Inflammatory macrophage treated with lipopolysaccharide for 1 hour (primary cell): ENCODE measurements around the gene RAB44.

ENCODE experiments used
- DNase-seq, 2 donors: peaks; one replicate each; pipeline ENCODE4 v3.0.0-alpha.2; 2020 to 2022

Gene RAB44

GRCh38 chr6:36668591-36668990, 29.0 kb upstream of the RAB44 start:
- DNase-seq = peak in 1 of 2 donors; percentile 42

- no peak for DNase-seq
These were observed 28.6 kb upstream of the RAB44 start for GRCh38 chr6:36669002-36669401.

- no peak for DNase-seq
These were observed 27.4 kb upstream of the RAB44 start for GRCh38 chr6:36670271-36670670.

DNA sequence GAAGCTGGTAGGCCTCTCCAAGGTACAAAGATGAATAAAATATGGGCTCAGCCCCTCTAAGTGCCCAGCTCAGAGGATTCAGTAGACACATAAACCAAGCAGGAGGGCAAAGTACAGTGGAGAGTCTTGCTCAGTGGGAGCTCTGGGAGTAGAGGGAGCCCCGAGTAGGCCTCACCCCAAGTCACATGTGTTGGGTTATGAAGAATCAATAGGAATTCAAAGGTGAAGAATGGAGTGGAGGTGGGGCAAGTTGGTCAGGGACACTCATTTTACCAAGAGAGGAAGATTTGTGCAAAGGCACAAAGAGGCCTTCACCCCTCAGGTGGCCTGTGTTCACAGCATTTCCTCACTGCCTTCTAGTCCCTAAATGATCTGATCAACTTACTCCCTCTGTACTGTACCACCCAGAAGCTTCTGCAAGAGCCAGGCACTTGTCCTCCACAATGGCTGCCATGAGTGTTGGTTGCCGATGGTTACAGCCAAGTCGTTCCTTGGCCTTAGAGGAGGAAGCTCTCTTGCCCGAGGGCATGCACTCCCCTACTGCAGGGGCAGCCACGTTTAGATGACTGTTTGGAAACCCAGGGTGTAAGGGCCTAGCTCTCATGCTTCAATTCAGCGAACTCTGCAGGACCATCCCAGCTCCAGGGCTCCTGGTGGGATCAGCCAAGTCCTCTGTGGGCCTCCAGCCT, 25.8 kb upstream of the RAB44 start:
- no peak for DNase-seq

GRCh38 chr6:36673882-36674281, 23.7 kb upstream of the RAB44 start:
- no peak for DNase-seq

GRCh38 chr6:36674942-36675341, 22.7 kb upstream of the RAB44 start:
- DNase-seq = no peak

- peak; percentile 52 to 66 for DNase-seq
These were observed 21.2 kb upstream of the RAB44 start for GRCh38 chr6:36676141-36677058.

DNA sequence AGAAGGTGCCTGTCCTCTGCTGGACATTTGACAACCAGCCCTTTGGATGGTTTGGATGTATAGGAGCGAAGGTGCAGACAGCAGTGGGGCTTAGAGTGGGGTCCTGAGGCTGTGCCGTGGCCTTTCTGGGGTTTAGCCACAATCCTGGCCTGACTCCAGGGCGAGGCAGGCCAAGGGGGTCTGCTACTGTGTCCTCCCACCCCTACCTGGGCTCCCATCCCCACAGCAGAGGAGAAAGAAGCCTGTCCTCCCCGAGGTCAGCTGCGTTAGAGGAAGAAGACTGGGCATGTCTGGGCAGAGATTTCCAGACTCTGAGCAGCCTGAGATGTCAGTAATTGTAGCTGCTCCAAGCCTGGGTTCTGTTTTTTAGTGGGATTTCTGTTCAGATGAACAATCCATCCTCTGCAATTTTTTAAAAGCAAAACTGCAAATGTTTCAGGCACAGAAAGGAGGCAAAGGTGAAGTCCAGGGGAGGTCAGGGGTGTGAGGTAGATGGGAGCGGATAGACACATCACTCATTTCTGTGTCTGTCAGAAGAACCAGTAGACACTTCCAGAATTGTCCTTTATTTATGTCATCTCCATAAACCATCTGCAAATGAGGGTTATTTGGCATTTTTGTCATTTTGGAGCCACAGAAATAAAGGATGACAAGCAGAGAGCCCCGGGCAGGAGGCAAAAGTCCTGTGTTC, 20.4 kb upstream of the RAB44 start:
- DNase-seq = no peak

- no peak for DNase-seq
These were observed 19.7 kb upstream of the RAB44 start for GRCh38 chr6:36677753-36678487.

DNA sequence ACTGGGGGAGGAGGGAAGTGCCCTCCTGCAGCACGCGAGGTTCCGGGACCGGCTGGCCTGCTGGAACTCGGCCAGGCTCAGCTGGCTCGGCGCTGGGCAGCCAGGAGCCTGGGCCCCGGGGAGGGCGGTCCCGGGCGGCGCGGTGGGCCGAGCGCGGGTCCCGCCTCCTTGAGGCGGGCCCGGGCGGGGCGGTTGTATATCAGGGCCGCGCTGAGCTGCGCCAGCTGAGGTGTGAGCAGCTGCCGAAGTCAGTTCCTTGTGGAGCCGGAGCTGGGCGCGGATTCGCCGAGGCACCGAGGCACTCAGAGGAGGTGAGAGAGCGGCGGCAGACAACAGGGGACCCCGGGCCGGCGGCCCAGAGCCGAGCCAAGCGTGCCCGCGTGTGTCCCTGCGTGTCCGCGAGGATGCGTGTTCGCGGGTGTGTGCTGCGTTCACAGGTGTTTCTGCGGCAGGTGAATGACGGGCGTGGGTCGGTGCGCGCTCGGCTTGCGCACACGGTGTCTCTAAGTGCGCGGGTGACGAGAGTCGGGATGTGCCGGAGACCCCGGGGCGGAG, 19.1 kb upstream of the RAB44 start, which contains the start of gene CDKN1A:
CDKN1A (plus strand) TSS at position 227 of the 555 bp plus-strand sequence. CDS start 5,388 bp downstream, outside the sequence.
- peak; percentile 91 to 92 for DNase-seq

DNA sequence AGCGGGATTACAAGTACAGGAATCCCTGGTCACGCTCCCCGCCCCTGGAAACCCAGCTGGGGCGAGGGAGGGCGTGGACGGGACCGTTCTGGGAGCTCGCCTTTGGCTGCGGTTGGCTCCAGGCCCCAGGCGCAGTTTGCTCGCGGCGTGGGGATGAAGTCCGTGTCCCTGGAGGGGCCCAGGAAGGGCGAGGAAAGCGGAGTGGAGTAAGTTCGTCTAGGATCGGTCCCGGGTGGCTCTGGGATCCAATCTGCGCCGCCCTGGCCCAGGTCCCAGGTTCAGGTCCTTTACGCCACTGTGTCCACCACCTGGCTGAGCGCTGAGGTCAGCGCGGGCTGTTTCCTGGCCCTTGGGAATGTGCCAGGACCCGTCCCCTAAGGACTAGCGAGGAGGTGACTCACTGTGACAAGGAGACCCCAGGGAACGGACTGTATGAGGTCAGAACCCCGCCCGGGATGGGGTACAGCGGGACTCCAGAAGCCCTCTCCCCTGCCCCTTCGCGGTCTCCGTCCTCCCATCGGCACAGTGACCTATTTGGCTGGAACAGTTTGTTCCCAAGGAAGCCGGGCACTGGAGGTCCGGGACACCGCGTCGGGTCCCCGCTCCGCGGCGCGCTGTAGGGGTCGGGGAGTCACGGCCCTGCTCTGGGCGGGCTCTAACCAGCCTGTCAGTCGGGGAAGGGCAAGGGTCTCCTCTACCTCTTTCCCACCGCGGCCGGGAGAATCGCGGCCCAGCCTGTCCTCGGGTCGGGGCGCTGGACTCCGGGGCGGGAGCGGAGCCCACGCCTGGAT, 18.4 kb upstream of the RAB44 start:
- DNase-seq = peak; percentile 44 to 50

GRCh38 chr6:36682328-36683144, 15.1 kb upstream of the RAB44 start:
- DNase-seq = peak; percentile 53 to 87

GRCh38 chr6:36683145-36683655, 14.4 kb upstream of the RAB44 start:
- DNase-seq = no peak

GRCh38 chr6:36683656-36684446, 13.8 kb upstream of the RAB44 start:
- DNase-seq = no peak

DNA sequence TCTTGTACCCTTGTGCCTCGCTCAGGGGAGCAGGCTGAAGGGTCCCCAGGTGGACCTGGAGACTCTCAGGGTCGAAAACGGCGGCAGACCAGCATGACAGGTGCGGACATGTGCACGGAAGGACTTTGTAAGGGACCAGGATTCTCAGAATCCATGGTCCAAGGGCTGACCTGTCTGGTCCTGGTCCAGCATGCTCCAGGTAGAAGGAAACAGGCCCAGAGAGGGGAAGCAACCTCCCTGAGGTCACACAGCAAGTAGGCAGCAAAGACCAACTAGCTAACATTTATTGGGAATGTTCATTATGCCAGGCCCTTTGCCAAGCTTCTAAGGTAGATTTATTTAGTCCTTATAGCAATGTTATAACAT, 13.2 kb upstream of the RAB44 start:
- DNase-seq = no peak

GRCh38 chr6:36685166-36685924, 12.3 kb upstream of the RAB44 start:
- peak in 1 of 2 donors; percentile 60 for DNase-seq

DNA sequence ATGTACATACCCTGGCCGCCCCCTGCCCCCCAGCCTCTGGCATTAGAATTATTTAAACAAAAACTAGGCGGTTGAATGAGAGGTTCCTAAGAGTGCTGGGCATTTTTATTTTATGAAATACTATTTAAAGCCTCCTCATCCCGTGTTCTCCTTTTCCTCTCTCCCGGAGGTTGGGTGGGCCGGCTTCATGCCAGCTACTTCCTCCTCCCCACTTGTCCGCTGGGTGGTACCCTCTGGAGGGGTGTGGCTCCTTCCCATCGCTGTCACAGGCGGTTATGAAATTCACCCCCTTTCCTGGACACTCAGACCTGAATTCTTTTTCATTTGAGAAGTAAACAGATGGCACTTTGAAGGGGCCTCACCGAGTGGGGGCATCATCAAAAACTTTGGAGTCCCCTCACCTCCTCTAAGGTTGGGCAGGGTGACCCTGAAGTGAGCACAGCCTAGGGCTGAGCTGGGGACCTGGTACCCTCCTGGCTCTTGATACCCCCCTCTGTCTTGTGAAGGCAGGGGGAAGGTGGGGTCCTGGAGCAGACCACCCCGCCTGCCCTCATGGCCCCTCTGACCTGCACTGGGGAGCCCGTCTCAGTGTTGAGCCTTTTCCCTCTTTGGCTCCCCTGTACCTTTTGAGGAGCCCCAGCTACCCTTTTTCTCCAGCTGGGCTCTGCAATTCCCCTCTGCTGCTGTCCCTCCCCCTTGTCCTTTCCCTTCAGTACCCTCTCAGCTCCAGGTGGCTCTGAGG, 11.5 kb upstream of the RAB44 start:
- DNase-seq = peak; percentile 72 to 79
